Measurements from ENCODE around the gene ZBTB7B.

Gene ZBTB7B

DNA sequence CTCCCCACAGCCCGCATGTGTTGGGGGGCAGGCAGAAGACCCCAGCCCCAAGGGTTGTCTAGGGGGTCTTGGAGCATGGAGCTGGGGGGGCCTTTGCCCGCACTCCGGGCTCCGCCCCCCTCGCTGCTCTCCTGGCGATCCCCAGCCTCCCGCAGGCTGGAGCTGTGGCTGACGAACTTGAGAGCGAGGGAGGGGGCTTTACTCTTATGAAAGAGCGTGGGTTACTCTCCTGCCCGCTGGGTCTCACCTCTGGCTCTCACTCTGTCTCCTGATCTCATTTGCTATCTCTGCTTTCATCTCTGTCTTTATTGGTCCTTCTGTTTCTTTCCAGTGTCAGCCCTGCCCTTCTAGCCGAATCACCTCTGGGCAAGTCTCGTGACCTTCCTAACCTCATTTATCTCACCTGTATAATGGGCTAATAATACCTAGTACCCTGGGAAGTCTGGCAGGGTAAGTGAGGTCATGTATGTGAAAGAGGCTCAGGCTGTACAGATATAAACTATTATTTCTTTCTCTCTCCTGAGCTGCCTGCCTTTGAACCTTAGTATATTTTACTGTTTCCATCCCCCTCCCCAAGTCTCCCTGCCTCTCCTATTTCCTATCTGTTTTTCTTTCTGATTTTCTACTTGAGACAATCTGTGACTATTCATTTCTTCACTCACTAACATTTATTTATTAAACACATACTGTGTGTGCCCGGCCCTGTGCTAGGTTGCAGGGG, 61.7 kb downstream of the ZBTB7B start:
- TF ChIP-seq, protein P1, sequence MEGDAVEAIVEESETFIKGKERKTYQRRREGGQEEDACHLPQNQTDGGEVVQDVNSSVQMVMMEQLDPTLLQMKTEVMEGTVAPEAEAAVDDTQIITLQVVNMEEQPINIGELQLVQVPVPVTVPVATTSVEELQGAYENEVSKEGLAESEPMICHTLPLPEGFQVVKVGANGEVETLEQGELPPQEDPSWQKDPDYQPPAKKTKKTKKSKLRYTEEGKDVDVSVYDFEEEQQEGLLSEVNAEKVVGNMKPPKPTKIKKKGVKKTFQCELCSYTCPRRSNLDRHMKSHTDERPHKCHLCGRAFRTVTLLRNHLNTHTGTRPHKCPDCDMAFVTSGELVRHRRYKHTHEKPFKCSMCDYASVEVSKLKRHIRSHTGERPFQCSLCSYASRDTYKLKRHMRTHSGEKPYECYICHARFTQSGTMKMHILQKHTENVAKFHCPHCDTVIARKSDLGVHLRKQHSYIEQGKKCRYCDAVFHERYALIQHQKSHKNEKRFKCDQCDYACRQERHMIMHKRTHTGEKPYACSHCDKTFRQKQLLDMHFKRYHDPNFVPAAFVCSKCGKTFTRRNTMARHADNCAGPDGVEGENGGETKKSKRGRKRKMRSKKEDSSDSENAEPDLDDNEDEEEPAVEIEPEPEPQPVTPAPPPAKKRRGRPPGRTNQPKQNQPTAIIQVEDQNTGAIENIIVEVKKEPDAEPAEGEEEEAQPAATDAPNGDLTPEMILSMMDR (IDR thresholded peaks at IDR 0.05), result no peak
- no peak for DNase-seq (ENCODE audit: low spot score)
- H3K4me3 ChIP-seq, result peak overlapping the region; percentile 94
- H3K27ac ChIP-seq, result peak overlapping the region; percentile 43 to 85

DNA sequence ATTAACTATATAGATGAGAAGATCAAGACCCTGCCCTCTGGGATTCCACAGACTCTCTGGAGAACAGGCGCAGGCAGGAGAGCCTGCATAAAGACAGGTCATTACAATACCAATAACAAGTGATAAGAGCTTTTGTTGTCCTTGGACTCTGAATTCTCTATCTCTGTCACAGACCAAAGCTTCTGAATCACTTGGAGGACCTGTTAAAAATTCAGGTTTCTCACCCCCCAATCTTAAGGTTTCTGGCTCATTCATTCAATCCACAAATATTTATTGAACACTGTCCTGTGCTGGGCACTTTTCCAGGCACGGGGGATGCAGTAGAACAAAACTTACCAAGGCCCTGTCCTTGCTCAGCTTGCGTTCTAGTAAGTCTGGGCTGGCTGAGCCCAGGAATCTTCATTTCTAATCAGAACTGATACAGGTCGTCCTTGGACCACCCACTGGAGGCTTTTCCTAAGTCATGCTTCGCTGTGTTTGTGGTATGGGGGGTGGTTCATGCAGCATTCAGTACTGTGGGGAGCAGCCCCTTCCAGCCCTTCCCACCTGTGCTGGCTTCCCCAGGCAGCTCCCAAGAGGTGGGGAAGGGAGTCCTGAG, 62.3 kb downstream of the ZBTB7B start:
- no peak overlapping the region for H3K27ac ChIP-seq
- TF ChIP-seq, protein P1 (IDR thresholded peaks at IDR 0.05), result no peak
- H3K4me3 ChIP-seq, result no peak overlapping the region
- DNase-seq (ENCODE audit: low spot score), result no peak

DNA sequence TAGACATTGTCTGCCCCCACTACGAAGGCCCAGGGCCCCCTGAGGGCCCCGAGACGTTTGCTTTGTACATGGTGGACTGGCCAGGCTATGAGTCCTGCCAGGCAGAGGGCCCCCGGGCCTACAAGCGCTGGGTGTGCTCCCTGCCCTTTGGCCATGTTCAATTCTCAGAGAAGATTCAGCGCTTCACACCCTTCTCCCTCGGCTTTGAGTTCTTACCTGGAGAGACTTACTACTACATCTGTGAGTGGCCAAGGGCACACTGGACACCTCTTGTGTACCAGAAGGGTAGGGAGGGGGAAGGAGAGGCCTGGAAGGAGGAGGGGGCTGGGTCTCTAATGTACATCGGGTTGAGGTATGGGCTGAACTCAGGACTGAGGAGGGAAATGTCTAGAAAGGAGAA, 64.2 kb downstream of the ZBTB7B start:
- TF ChIP-seq, protein P1 (IDR thresholded peaks at IDR 0.05), result no peak
- no peak overlapping the region for H3K27ac ChIP-seq
- H3K4me3 ChIP-seq, result no peak overlapping the region
- no peak for DNase-seq (ENCODE audit: low spot score)

All from coronary artery (tissue), 2 donors.